PC-9 (cell line): ENCODE data around the gene LOXL1. TPM values are rescaled to one million over a fixed set of nuclear protein-coding genes. Genes with fewer than 3 reads are reported as not detected.
A peak's percentile ranks its signal among the peaks of the same experiment; 100 is the strongest.

Source experiments
- BruUV-seq: library from RNA; stranded (reverse); fragments of 400-500 nt; replicated peaks from 2 replicates; lab custom pipeline; 2021; lab: Mats Ljungman, UMichigan
- CTCF ChIA-PET: fragments of 300-600 bp; sonication (Branson Sonifier 250); formaldehyde crosslinking; loops from one replicate; lab custom pipeline; 2022; ENCODE audit warnings: antibody characterized with exemption; lab: Charles Lee
- POLR2A ChIA-PET: fragments of 300-600 bp; sonication (Branson Sonifier 250); formaldehyde crosslinking; loops from one replicate; lab custom pipeline; 2022; ENCODE audit warnings: antibody characterized with exemption; ENCODE audit not compliant: unreplicated experiment; lab: Charles Lee
- DNase-seq, 2 experiments: peaks; one replicate each; pipeline versions ENCODE4 v3.0.0 to v3.0.0-alpha.2; 2015 to 2022; ENCODE audit warnings: mixed read lengths in 1 of 2
- H2AFZ ChIP-seq: fragments of 200-600 bp; sonication (generic); 2 replicates; pipeline ENCODE4 v1.8.1; 2017; ENCODE audit warnings: antibody characterized with exemption
- H3F3A ChIP-seq: fragments of 200-600 bp; sonication (generic); 2 replicates; pipeline ENCODE4 v1.8.1; 2017; ENCODE audit warnings: antibody characterized with exemption, mild to moderate bottlenecking, low read depth; ENCODE audit not compliant: insufficient read depth
- H3K27ac ChIP-seq: fragments of 200-600 bp; sonication (generic); 2 replicates; pipeline ENCODE4 v1.6.1; 2016; ENCODE audit warnings: mixed run types
- H3K27me3 ChIP-seq: fragments of 200-600 bp; sonication (generic); 2 replicates; pipeline ENCODE4 v1.6.1; 2016; ENCODE audit warnings: low read depth, mixed run types; ENCODE audit not compliant: insufficient read depth
- H3K36me3 ChIP-seq: fragments of 200-600 bp; sonication (generic); 2 replicates; pipeline ENCODE4 v1.6.1; 2016; ENCODE audit warnings: low read depth, mixed run types
- H3K4me1 ChIP-seq: fragments of 200-600 bp; sonication (generic); replicated peaks from 2 replicates; pipeline ENCODE4 v1.6.1; 2016; ENCODE audit warnings: mixed run types; ENCODE audit not compliant: insufficient read depth
- H3K4me2 ChIP-seq: fragments of 200-600 bp; sonication (generic); 2 replicates; pipeline ENCODE4 v1.6.1; 2017; ENCODE audit warnings: mixed run types
- H3K4me3 ChIP-seq: fragments of 200-600 bp; sonication (generic); 2 replicates; pipeline ENCODE4 v1.6.1; 2016; ENCODE audit warnings: mixed run types
- H3K79me2 ChIP-seq: fragments of 200-600 bp; sonication (generic); 2 replicates; pipeline ENCODE4 v1.6.1; 2017; ENCODE audit warnings: low read depth, mixed run types
- H3K9me2 ChIP-seq: fragments of 200-600 bp; sonication (generic); 2 replicates; pipeline ENCODE4 v1.8.1; 2017; ENCODE audit warnings: mild to moderate bottlenecking; ENCODE audit not compliant: insufficient read depth
- H3K9me3 ChIP-seq: fragments of 200-600 bp; sonication (generic); 2 replicates; pipeline ENCODE4 v1.8.1; 2016; ENCODE audit warnings: low read depth; ENCODE audit not compliant: insufficient read depth
- H4K20me1 ChIP-seq: fragments of 200-600 bp; sonication (generic); 2 replicates; pipeline ENCODE4 v1.8.1; 2017; ENCODE audit not compliant: insufficient read depth
- CTCF ChIP-seq: fragments of 200-600 bp; sonication (generic); conservative IDR thresholded peaks from 2 replicates; pipeline ENCODE4 v1.6.1; 2017; ENCODE audit warnings: mixed run types, antibody characterized with exemption, mild to moderate bottlenecking, moderate library complexity
- EZH2 ChIP-seq: fragments of 200-600 bp; sonication (generic); IDR thresholded peaks from 2 replicates; pipeline ENCODE4 v1.8.0; 2017; ENCODE audit warnings: antibody characterized with exemption, low read depth
- intact Hi-C: fragments of 100-400 bp; cut with micrococcal nuclease; formaldehyde crosslinking; loops from one replicate; pipeline ENCODE4 v1.10.0; 2022; ENCODE audit not compliant: unreplicated experiment
- total RNA-seq: library from RNA; stranded (reverse); gene quantifications from 2 replicates; pipeline ENCODE4 v1.2.3, GENCODE V29; 2021

The LOXL1 gene
- total RNA-seq, 1 experiment from 2014 or later = 50.7 TPM

- POLR2A ChIA-PET = no interaction called here
- BruUV-seq = no TSS peak
- H3F3A ChIP-seq = peaks cover 25% of the 10 kb centered on the region
- H3K9me2 ChIP-seq = no peaks in the 10 kb centered on the region
- TF ChIP-seq EZH2 = no peak
- peak; percentile 47; the same call in 1 of the 2 replicates for TF ChIP-seq CTCF
- no peaks in the 10 kb centered on the region for H3K9me3 ChIP-seq
- intact Hi-C loops = no loop called here
- no peak for DNase-seq
- H3K27me3 ChIP-seq = no peaks in the 10 kb centered on the region
- H2AFZ ChIP-seq = peak overlapping the region; percentile 79; the same call in 1 of the 2 replicates
- peaks cover 29% of the 10 kb centered on the region for H3K79me2 ChIP-seq
- peak overlapping the region; percentile 89 for H3K4me2 ChIP-seq
- H3K4me3 ChIP-seq = peak overlapping the region; percentile 48; the same call in 1 of the 2 replicates
- H3K4me1 ChIP-seq = peaks cover 60% of the 10 kb centered on the region
- no peaks in the 10 kb centered on the region for H4K20me1 ChIP-seq
- CTCF ChIA-PET = interaction anchor here (0.5 kb wide), 1 partner anchor 243 kb away, joined by 5 read pairs; the partner anchor contains the start of gene CCDC33
- H3K27ac ChIP-seq = no peak overlapping the region
- H3K36me3 ChIP-seq = no peaks in the 10 kb centered on the region
Measured at GRCh38 chr15:73992594-73992898, 66.3 kb downstream of the LOXL1 start.

- ChIA-PET POLR2A (no interaction called here), CTCF (interaction anchor here (1.7 kb wide), 1 partner anchor 21 kb away, joined by 8 read pairs; no protein-coding TSS in a partner anchor)
- Histone ChIP-seq H3K36me3 (no peaks in the 10 kb centered on the region), H4K20me1 (no peaks in the 10 kb centered on the region), H3K4me3 (peak overlapping the region; percentile 92; the same call in 1 of the 2 replicates), H3K27ac (no peak overlapping the region), H2AFZ (no peak overlapping the region; the same call in 1 of the 2 replicates), H3K9me3 (no peaks in the 10 kb centered on the region), H3K4me1 (peaks cover 51% of the 10 kb centered on the region), H3F3A (peaks cover 20% of the 10 kb centered on the region), H3K27me3 (no peaks in the 10 kb centered on the region), H3K79me2 (peaks cover 34% of the 10 kb centered on the region), H3K4me2 (peak overlapping the region; percentile 100), H3K9me2 (no peaks in the 10 kb centered on the region)
- no TSS peak for BruUV-seq
- DNase-seq = no peak
- intact Hi-C loops = no loop called here
- TF ChIP-seq EZH2 = no peak
- no peak for TF ChIP-seq CTCF
Measured at GRCh38 chr15:73993211-73993994, 67.1 kb downstream of the LOXL1 start.

- H4K20me1 ChIP-seq = no peaks in the 10 kb centered on the region
- H3K79me2 ChIP-seq = peaks cover 34% of the 10 kb centered on the region
- no peaks in the 10 kb centered on the region for H3K9me3 ChIP-seq
- H3K4me3 ChIP-seq = peak within 1 kb of the TSS; percentile 92
- POLR2A ChIA-PET = interaction anchor here (0.6 to 0.9 kb wide), 3 partner anchors 11 to 79 kb away, joined by 3 to 6 read pairs (median 4); no protein-coding TSS in a partner anchor
- peak within 1 kb of the TSS; percentile 77 for H2AFZ ChIP-seq
- H3K27me3 ChIP-seq = no peaks in the 10 kb centered on the region
- H3K9me2 ChIP-seq = no peaks in the 10 kb centered on the region
- DNase-seq = peak; percentile 86 to 91
- CTCF ChIA-PET = interaction anchor here (0.7 to 1.7 kb wide), 4 partner anchors 13 to 60 kb away, joined by 3 to 13 read pairs (median 6); no protein-coding TSS in a partner anchor
- peak within 1 kb of the TSS; percentile 53 for H3K27ac ChIP-seq
- H3F3A ChIP-seq = peaks cover 11% of the 10 kb centered on the region
- no peaks in the 10 kb centered on the region for H3K36me3 ChIP-seq
- peaks cover 41% of the 10 kb centered on the region for H3K4me1 ChIP-seq
- H3K4me2 ChIP-seq = peak within 1 kb of the TSS; percentile 100
- TF ChIP-seq EZH2 (no peak), CTCF (no peak)
- no TSS peak for BruUV-seq
- intact Hi-C loops = no loop called here
Measured at GRCh38 chr15:73994413-73994883, 68.2 kb downstream of the LOXL1 start, which contains the start of gene PML. Gene PML, plus strand, starts transcription at chr15:73994716. Its CDS starts 97 bp downstream, at chr15:73994813.
